Activated T-helper 1 cell treated with anti-CD3 and anti-CD28 coated beads, Interleukin-12 subunit alpha, Interleukin-12 subunit beta, Interleukin-2, Interleukin-4 antibody, amounts not matched to agents 30 ng/mL and 10 ng/mL and 1 ng/mL, durations not matched to agents 14 hours and 24 hours and 36 hours (primary cell): Measurements from ENCODE around the gene SPATA31E1. TPM values are rescaled to one million over a fixed set of nuclear protein-coding genes. Genes with fewer than 3 reads are reported as not detected.

Experiments
- DNase-seq: peaks from one replicate; pipeline ENCODE4 v3.0.0; 2021; ENCODE audit warnings: low spot score
- H3K27ac Mint-ChIP-seq: one replicate; pipeline ENCODE4 v1.8.0; 2021; ENCODE audit warnings: mild to moderate bottlenecking, mixed read lengths
- H3K27me3 Mint-ChIP-seq: one replicate; pipeline ENCODE4 v1.8.0; 2022; ENCODE audit warnings: mild to moderate bottlenecking, moderate library complexity, mixed read lengths; ENCODE audit not compliant: insufficient read depth
- H3K36me3 Mint-ChIP-seq: one replicate; pipeline ENCODE4 v1.8.0; 2021; ENCODE audit warnings: low read depth, mixed read lengths
- H3K4me1 Mint-ChIP-seq: one replicate; pipeline ENCODE4 v1.8.0; 2021; ENCODE audit warnings: low read depth, mixed read lengths
- H3K4me3 Mint-ChIP-seq: one replicate; pipeline ENCODE4 v1.8.0; 2021; ENCODE audit warnings: mild to moderate bottlenecking, moderate library complexity, mixed read lengths
- H3K9me3 Mint-ChIP-seq: one replicate; pipeline ENCODE4 v1.8.0; 2021; ENCODE audit warnings: mixed read lengths
- intact Hi-C: fragments of 100-400 bp; cut with micrococcal nuclease; formaldehyde crosslinking; loops from one replicate; pipeline ENCODE4 v1.15.1; 2024
- total RNA-seq: library from RNA; stranded (reverse); gene quantifications from 2 replicates; pipeline ENCODE4 v1.2.3, GENCODE V29; 2022

SPATA31E1 gene
- total RNA-seq, 1 donor from 2014 or later, result not detected

- Mint-ChIP-seq H3K4me3 (no peak overlapping the region), H3K27ac (no peak overlapping the region), H3K27me3 (no peaks in the 10 kb centered on the region), H3K4me1 (no peaks in the 10 kb centered on the region), H3K36me3 (no peaks in the 10 kb centered on the region), H3K9me3 (no peaks in the 10 kb centered on the region)
- DNase-seq, result no peak
- intact Hi-C loops, result no loop called here
These were observed 28.1 kb upstream of the SPATA31E1 start for GRCh38 chr9:87854580-87854955.

DNA sequence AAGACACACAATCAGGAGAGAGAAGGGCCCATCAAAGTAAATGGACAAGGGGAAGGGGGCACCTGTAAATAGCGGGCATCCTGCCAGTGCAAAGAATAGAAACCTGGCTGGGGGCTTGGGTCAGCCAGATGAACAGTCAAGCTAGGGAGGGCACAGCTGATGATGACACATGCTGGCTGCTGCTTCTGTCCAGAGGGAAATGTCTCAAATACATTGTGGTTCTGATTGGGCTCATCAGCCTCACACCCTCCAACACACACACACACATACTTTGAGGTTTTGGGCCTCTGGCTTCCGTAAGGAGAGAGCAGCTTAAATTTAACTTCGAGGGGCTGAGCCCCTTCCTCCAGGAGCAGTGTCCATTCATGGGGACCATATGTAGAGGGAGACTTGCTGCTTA, 27.6 kb upstream of the SPATA31E1 start:
- no peak overlapping the region for H3K27ac Mint-ChIP-seq
- H3K27me3 Mint-ChIP-seq, result no peaks in the 10 kb centered on the region
- no peak overlapping the region for H3K4me3 Mint-ChIP-seq
- intact Hi-C loops, result no loop called here
- H3K9me3 Mint-ChIP-seq, result no peaks in the 10 kb centered on the region
- no peaks in the 10 kb centered on the region for H3K4me1 Mint-ChIP-seq
- no peak for DNase-seq
- no peaks in the 10 kb centered on the region for H3K36me3 Mint-ChIP-seq

- H3K27me3 Mint-ChIP-seq, result no peaks in the 10 kb centered on the region
- no peak overlapping the region for H3K27ac Mint-ChIP-seq
- no peak for DNase-seq
- intact Hi-C loops, result no loop called here
- no peaks in the 10 kb centered on the region for H3K4me1 Mint-ChIP-seq
- no peaks in the 10 kb centered on the region for H3K9me3 Mint-ChIP-seq
- H3K36me3 Mint-ChIP-seq, result no peaks in the 10 kb centered on the region
- H3K4me3 Mint-ChIP-seq, result no peak overlapping the region
These were observed 25.3 kb upstream of the SPATA31E1 start for GRCh38 chr9:87857141-87857947.

GRCh38 chr9:87857948-87858335, 24.7 kb upstream of the SPATA31E1 start:
- H3K36me3 Mint-ChIP-seq, result no peaks in the 10 kb centered on the region
- intact Hi-C loops, result no loop called here
- no peaks in the 10 kb centered on the region for H3K9me3 Mint-ChIP-seq
- no peak overlapping the region for H3K4me3 Mint-ChIP-seq
- no peaks in the 10 kb centered on the region for H3K4me1 Mint-ChIP-seq
- H3K27me3 Mint-ChIP-seq, result no peaks in the 10 kb centered on the region
- DNase-seq, result no peak
- H3K27ac Mint-ChIP-seq, result no peak overlapping the region

- intact Hi-C loops, result no loop called here
These were observed 23.5 kb upstream of the SPATA31E1 start for GRCh38 chr9:87859137-87859536.

GRCh38 chr9:87859786-87860185, 22.9 kb upstream of the SPATA31E1 start:
- Mint-ChIP-seq H3K4me1 (no peaks in the 10 kb centered on the region), H3K9me3 (no peaks in the 10 kb centered on the region), H3K27me3 (no peaks in the 10 kb centered on the region), H3K4me3 (no peak overlapping the region), H3K36me3 (no peaks in the 10 kb centered on the region), H3K27ac (no peak overlapping the region)
- DNase-seq, result no peak
- intact Hi-C loops, result no loop called here

More at GRCh38 chr9:87859137-87859536, 23.5 kb upstream of the SPATA31E1 start:
- H3K27ac Mint-ChIP-seq, result no peak overlapping the region
- H3K4me1 Mint-ChIP-seq, result no peaks in the 10 kb centered on the region
- DNase-seq, result no peak
- H3K4me3 Mint-ChIP-seq, result no peak overlapping the region
- H3K9me3 Mint-ChIP-seq, result no peaks in the 10 kb centered on the region
- no peaks in the 10 kb centered on the region for H3K36me3 Mint-ChIP-seq
- no peaks in the 10 kb centered on the region for H3K27me3 Mint-ChIP-seq

DNA sequence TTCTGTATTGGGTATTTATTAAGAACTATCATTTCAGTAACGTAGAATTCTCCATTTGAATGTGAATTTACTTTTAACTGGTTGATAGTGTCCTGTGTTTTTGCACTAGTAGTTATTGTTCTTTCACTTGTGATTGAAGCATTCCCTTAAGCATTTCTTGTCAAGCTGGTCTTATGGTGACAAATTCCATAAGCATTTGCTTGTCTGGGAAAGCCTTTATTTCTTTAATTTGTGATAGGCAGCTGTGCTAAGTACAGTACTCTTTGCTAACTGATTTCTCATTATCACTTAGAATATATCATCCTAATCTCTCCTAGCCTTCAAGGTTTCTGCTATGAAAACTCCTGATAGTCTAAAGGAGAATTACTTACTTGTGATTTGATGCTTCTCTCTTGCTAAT, 21.3 kb upstream of the SPATA31E1 start:
- DNase-seq, result no peak
- intact Hi-C loops, result no loop called here
- H3K9me3 Mint-ChIP-seq, result no peaks in the 10 kb centered on the region
- no peak overlapping the region for H3K27ac Mint-ChIP-seq
- H3K4me3 Mint-ChIP-seq, result no peak overlapping the region
- no peaks in the 10 kb centered on the region for H3K4me1 Mint-ChIP-seq
- no peaks in the 10 kb centered on the region for H3K36me3 Mint-ChIP-seq
- H3K27me3 Mint-ChIP-seq, result peaks cover 3% of the 10 kb centered on the region

DNA sequence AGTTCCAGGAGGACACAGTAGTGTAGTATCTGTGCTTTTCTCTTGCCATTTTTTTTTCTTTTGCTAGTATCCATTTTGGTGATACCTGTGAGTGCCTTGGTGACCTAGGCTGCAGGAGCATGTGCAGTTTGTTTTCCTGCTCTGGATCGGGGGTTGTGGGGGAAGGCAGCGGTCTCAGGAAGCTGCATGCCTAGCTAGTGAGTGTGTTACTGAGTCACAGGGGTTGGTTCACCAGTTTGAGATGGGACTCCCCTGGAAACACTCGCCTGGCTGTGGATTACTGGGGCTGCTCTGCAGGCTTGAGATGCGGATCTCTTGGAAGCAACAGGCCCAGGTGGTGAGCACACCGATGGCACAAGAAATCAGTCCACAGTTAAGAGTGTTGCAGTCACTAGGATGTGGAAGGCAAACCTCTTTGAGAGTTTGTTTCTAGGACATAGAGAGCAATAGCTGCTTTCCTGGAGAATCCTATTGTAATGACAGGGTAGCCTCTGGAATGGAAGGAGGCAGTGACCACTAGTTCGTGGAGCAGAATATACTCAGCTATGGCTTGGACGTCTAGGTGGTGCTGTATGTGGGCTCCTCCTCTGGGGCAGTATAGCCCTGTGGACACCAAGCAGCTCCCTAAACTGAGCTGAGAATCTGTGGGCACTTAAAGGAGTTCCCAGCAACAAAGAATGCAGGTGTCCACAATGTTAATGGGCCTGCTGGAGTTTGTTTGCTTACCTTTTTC, 20.0 kb upstream of the SPATA31E1 start:
- intact Hi-C loops, result no loop called here
- H3K36me3 Mint-ChIP-seq, result no peaks in the 10 kb centered on the region
- H3K4me1 Mint-ChIP-seq, result no peaks in the 10 kb centered on the region
- H3K27me3 Mint-ChIP-seq, result peaks cover 3% of the 10 kb centered on the region
- DNase-seq, result no peak
- H3K9me3 Mint-ChIP-seq, result no peaks in the 10 kb centered on the region
- no peak overlapping the region for H3K27ac Mint-ChIP-seq
- H3K4me3 Mint-ChIP-seq, result no peak overlapping the region

DNA sequence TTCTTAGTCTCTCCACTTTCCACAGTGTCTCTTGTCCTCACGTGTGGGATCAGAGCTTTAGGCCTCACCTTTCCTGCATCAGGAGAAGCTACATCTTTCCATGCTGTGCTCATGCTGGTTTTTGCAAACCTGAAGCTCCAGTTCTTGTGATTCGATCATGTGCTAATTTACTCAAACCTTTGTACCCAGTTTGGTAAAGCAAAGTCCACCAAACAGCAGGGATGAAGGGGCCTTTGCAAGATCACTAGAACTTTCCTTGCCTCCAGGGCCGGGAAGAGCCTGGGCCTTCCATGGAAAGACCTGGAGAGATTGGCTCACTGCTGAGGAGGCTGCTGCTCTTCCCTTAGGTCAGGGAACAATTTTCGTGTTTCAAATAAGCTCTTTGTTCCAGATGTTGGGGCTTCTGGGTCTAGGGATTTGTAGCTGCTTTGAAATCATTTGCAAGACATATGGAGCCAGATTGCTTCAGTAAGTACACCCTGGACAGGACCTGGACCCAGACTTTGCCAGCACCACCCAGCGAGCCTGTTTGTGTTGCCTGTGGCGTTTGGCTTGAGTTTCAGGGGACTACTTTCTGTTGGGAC, 18.7 kb upstream of the SPATA31E1 start:
- intact Hi-C loops, result no loop called here
- H3K36me3 Mint-ChIP-seq, result no peaks in the 10 kb centered on the region
- no peak for DNase-seq
- H3K27me3 Mint-ChIP-seq, result peaks cover 3% of the 10 kb centered on the region
- no peak overlapping the region for H3K4me3 Mint-ChIP-seq
- H3K4me1 Mint-ChIP-seq, result no peaks in the 10 kb centered on the region
- no peak overlapping the region for H3K27ac Mint-ChIP-seq
- no peaks in the 10 kb centered on the region for H3K9me3 Mint-ChIP-seq

DNA sequence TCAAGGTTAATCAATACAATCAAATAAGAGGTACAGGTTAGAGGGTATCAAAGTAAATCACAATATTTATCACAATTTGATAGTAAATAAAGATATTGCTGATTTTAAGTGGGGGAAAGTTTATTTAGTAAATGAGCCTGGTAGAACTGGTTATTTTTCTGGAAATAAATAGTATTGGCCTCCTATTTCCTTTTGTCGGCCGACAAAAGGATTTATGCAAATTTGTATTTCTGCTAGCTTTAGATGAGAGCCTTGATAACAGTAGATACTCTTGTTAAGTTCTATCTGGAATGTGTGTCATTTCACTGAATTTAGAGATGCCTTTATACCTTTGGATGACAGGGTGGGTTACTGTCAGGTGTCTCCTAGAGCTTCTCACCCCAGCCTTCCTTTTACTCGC, 17.8 kb upstream of the SPATA31E1 start:
- no peaks in the 10 kb centered on the region for H3K36me3 Mint-ChIP-seq
- no peak for DNase-seq
- H3K4me1 Mint-ChIP-seq, result no peaks in the 10 kb centered on the region
- H3K27me3 Mint-ChIP-seq, result peaks cover 3% of the 10 kb centered on the region
- H3K9me3 Mint-ChIP-seq, result no peaks in the 10 kb centered on the region
- intact Hi-C loops, result no loop called here
- no peak overlapping the region for H3K27ac Mint-ChIP-seq
- no peak overlapping the region for H3K4me3 Mint-ChIP-seq

DNA sequence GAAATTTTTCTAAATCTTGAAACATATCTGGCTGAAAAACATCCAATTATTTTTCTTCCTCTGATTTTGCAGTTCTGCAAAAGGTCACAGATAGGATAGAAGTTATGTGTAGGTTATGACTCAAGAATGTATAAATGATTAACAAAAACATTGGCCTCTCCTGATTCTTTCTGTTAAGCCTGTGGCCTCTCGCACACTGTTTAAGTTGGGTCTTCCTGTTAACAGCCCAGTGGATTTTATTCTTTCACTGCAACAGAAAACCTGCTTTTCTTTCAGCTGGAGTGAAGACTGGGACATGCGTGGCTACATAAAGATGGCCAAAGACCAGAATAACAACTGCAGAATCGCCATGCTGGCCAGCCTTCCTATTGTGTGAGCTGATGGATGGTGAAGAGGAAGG, 17.1 kb upstream of the SPATA31E1 start:
- Mint-ChIP-seq H3K36me3 (no peaks in the 10 kb centered on the region), H3K4me3 (no peak overlapping the region), H3K27me3 (peaks cover 3% of the 10 kb centered on the region), H3K9me3 (no peaks in the 10 kb centered on the region), H3K4me1 (no peaks in the 10 kb centered on the region), H3K27ac (no peak overlapping the region)
- intact Hi-C loops, result no loop called here
- no peak for DNase-seq

DNA sequence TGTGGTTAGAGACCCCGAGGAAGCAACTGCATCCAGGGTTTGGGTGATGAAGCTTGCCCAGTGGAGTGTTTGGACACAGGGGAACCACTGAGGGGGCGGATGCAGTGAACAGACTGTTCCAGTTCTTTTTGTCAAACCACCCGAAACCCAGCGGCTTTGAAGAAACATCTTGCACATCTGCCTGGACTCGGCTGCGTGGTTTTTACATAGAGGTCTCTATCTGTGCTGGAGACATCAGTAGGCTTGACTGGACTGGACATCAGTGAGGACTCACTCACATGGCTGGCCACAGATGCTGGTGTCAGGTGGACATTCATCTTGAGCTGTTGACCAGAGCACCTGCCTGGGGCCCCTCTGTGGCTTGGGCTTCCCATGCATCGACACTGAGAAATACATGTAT, 15.3 kb upstream of the SPATA31E1 start:
- Mint-ChIP-seq H3K4me1 (no peaks in the 10 kb centered on the region), H3K9me3 (no peaks in the 10 kb centered on the region), H3K4me3 (no peak overlapping the region), H3K27ac (no peak overlapping the region), H3K27me3 (peaks cover 3% of the 10 kb centered on the region), H3K36me3 (no peaks in the 10 kb centered on the region)
- no peak for DNase-seq
- intact Hi-C loops, result no loop called here

DNA sequence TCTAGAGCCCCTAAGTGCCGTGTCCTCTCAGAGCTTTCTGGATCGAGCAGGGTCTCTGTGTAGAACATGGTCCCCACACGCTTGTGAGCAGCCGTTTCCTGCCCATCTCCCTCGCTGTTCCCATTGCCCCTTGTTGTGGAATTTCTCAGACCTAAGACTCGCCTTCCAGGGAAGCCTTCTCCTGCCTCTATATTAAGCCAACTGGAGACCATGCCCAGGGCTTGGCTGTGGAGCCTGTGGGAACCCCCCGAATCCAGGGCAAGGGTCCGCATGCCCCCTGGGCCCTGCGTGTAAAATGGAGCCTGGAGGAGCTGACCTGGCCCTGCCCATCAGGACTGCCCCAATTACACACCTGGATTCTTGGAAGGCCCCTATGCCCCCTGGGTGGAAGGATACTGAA, 14.5 kb upstream of the SPATA31E1 start:
- Mint-ChIP-seq H3K27ac (no peak overlapping the region), H3K36me3 (no peaks in the 10 kb centered on the region), H3K4me1 (no peaks in the 10 kb centered on the region), H3K4me3 (no peak overlapping the region), H3K27me3 (peaks cover 3% of the 10 kb centered on the region), H3K9me3 (no peaks in the 10 kb centered on the region)
- DNase-seq, result no peak
- intact Hi-C loops, result no loop called here
